SW480 (cell line): ENCODE results near the gene USP46.

Experiments
- DNase-seq: peaks from one replicate; pipeline ENCODE4 v3.0.0-alpha.2; 2016; ENCODE audit warnings: low spot score

USP46 gene

DNA sequence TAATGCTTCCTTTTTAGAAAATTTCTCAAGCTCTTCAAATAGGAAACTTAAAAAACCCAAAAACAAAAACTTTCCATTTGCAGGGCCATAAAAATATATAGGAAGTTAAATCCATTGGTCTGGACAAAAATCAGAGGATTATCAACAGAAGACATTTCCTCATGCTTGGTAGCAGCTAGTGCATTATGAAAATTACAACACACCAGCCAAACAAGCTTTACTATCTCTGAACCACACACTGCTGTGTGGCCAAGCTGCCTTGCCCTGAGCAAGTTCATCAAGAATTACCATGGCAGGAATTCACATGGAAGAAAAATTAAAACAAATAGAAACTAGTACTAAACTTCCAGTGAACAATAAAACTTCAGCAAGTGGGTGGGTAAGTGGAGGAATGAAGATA is 3.6 kb downstream of the USP46 start:
- DNase-seq = no peak

DNA sequence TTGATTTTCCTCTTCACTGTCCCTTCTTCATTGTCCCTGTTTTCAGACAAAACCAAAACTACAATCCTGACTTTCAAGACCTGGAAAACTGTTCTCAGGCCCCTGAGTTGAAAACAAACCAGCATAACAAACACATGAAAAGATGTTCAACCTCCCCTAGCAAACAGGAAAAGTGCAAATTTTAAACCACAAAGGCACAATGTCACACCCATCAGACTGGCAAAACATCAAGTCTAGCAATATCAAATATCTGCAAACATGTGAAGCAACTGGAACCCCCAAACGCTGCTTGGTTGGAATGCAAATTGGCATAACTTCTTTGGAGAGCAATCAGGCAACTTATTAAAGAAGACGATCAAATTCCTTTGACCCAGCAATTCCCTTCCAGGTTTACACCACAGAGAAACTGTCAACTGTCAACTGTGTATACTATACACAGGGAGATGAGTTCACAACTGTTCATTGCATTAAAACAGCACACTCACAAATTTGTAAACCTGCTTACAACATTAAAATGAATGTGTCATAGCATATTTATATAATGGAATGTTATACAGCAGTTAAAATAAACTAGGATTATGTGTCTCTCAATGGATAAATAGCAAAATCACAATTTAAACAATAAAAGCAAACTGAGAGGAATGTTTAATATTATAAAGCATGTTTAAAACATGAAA is 7.0 kb downstream of the USP46 start:
- DNase-seq = no peak

DNA sequence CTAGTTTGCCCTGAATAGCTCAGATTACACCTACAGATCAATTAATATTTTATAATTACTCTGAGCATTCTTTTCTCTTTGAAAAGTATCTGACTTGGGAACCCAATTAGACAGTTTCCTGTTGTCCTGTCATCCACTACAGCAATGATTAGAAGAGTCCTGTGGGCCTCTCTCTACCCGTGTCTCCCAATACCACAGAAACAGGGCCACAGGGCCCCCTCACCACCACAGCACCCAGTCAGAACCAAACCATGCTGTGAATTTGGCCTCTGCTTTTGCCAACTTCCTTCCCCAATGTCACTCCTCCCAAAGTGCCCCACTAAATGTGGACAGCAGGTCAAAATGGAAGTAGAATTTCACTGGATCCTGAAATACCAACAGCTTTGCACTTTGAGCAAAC is 10.3 kb downstream of the USP46 start:
- DNase-seq = no peak

DNA sequence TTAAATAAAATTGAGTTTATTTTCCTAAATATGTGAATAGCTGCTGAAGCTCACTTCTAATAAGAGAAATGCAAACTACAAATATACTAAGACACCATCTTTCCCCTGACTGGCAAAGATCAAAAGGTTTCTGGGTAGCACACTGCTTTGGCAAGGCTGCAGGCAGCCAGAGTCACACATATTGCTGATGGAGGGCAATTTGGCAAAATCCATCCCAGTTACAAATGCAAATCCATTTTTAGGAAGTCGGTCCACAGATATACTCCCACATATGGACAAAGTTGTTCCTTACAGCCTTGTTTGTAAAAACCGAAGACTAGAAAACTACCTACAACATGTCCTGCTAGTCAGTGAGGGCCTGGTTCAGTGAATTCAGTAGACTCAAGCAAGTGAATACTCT is 12.4 kb downstream of the USP46 start:
- no peak for DNase-seq

DNA sequence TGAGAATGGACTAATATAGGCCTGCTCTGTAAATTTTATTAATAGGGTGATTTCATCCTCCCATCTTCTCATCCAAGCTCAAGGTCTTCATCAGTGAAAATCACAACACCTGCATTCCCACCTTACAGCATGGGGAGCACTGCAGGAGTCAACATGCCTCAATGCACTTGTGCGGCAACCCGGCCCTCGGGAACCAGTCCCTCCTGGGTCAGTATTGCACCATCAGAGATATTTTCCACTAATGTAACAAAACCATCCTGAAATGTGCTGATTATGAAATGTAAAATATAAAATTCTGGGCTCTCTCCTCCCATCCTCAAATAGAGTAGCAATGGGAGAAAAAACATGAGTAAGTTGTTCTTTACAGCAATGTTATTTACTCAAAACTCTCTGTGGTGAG is 13.0 kb downstream of the USP46 start:
- DNase-seq = no peak

DNA sequence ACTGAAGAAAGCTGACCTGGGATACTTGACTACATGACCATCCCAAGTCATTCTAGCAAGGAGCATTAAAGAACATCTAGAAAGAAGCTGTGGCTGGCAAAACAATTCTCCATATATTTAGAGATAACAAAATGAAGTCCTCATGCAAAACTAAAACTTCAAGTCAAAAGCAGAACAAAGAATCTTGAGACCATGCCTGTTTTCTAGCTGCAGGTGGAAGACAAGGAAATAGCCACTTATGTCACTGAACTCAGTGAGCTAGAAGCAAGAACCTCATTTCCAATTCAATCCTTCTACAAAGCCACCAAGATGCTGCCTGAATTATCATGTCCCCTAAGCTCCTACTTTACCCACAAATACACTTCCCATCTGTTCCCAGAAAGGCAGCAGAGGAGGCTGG is 13.8 kb downstream of the USP46 start:
- DNase-seq = no peak

DNA sequence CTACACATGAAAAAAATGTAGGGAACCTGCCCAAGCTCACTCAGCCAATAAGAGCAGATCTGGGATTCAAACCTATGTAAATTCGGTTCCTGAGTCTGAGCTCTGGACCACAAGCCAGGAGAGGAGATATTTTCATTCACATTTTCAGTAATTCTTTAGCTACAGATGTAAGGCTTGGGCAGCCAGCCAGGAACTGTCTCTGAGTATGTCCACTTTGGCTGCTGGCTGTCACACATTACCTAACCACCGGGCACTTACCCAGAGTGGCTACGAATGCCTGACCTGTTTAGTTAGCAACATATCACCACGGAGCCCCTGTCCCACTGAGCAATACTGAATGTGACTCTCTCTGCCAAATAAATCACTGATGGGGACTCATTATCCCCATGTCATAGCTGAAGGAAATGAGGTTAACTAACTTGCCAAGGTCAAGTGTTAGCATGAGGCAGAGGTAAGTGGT is 15.3 kb downstream of the USP46 start:
- DNase-seq = no peak

DNA sequence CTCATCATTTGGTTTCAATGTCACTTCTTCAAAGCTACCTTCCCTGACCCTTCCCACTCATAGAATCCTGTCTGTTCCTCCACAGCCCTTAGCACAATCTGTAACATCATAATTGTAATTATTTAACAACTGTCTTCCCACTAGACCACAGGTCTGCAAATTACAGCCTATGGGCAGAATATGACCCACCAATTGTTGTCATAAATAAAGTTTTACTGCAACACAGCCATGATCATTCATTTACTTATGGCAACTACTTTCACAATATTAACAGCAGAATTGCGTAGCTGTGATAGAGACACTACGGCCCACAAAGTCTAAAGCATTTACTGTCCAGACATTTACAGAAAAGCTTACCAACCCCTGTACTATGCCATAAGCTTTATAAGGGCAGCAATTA is 15.9 kb downstream of the USP46 start:
- DNase-seq = no peak

DNA sequence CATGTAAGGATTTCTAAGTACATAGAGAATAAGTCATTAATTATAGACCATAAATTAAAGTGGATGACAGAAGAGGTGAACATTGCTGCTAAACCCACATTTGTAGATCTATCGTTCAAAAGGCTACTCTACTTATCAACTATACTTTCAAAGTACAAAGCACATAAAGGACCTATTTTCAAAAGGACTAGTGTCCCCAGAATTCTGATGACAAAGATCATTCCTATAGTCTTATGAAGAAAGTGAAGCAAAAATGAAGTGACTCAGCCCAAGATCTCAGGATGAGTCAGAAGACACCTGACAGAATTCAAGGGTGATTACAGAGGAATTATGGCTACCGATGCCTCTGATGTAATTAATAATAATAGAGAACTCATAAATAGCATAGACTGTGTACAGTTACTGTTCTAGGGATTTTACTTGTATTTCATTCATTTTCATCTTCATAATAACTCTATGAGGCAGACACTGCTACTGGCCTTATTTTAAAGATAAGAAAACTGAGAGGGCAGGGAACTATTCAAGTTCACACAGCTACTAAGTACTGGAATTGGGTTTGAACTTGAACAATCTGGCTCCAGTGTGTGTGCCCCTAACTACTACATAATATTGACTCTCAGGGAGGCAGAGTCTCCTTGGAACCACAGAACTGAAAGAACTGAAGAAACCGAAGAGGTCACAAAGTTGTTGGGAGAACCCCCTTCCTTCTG is 17.1 kb downstream of the USP46 start:
- DNase-seq = no peak

DNA sequence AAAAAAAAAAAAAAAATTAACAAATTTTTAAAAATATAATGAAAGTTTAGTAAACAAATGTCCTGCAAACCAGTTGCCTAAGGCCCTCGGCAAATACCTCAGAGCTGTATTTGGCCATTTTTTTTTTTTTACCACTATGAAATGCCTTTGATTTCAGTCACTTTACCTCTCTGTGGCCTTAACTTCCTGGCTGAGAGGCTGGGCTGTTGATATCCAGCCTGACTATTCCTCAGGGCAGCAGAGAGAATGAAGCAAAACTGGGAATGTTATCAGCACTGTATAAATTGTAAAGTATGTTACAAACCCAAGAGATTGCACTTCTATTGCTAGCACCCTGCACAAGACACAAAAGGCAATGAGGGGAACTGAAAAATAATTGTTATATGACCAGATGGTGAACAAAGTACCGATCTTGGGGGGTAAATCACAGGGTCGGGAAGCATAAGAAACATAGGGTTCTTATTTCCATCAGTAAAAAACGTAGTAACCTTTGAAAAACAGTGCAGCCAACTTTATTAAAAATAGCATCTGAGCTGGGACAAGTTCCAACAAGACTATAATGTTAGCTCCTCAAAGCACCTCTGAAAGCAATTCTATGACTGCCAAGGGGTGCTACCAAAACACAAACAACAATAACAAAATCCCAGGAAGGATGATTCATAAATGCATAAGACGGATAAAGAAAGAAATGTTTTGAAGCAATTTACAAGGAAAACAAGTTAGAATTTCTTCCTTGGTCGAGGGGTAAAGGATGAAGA is 18.1 kb downstream of the USP46 start:
- DNase-seq = no peak

DNA sequence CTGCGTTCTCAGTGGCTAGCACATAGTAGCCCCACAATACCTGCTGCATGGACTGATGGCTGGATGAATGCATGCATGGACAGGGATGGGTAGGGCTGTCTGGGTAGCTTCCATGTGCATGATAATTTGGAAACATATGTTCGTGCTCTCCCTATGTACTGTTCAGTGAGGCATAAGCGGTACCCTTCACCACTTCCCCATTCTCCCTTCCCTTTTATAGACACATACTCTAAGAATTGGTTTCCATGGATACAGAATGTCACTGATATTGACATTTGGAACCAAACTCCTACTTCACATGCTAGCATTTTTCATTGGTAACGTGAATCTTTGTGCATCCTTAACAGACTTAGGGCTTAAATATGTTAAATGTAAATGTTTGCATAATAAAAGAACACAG is 20.4 kb downstream of the USP46 start:
- DNase-seq = no peak

DNA sequence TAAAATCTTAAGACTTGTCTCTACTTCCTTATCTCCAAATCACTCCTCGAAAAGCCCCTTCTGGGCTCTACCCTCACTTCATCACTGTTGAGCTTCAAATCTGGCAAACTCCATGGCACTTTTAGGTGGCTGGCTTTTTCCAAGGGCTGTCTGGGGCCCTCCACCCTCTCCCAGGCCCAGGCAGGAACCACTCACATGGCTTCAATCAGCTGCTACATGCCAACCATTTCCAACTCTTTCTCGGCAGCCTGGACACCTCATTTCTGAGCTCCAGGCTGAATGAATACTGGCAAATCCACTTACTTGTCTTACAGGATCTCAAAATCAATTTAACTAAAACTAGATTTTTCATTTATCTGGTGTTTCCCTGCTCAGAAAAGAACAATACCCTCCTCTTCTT is 22.0 kb downstream of the USP46 start:
- no peak for DNase-seq

DNA sequence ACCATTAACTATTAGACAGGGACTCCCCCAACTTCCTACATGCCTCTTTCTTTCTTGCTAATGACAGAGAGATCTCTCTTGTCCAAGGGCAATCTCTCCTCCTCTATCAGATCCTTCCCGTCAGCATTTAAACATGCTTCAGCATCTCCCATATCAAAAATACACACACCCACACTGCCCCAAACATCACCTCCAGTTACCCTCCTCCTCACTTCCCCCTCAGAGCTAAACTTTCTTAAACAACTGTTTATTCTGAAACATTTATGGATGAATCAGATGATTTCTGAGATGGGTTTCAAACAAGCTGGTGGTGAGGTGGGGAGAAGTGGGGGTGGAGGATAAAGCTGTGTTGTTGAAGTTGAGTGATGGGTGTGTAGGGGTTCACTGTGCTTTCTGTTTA is 23.5 kb downstream of the USP46 start:
- no peak for DNase-seq

DNA sequence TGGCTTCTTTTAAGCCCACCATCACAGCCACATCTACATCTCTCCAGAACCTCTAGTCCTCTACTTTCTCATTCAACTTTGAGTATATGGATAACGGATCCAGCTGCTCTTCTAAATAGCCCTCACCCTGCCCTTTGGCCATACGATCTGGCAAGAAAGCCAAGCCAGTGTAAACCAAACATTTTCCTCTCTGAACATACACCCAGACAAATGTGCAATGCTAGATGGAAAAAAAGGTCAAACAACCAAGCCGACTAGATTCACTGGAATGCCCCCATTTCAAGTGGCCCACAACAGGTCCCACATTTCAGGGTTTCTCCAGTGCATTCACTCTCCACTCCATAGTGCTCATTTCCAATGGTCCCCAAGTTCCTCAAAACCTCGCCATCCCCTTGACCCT is 24.0 kb downstream of the USP46 start:
- no peak for DNase-seq

DNA sequence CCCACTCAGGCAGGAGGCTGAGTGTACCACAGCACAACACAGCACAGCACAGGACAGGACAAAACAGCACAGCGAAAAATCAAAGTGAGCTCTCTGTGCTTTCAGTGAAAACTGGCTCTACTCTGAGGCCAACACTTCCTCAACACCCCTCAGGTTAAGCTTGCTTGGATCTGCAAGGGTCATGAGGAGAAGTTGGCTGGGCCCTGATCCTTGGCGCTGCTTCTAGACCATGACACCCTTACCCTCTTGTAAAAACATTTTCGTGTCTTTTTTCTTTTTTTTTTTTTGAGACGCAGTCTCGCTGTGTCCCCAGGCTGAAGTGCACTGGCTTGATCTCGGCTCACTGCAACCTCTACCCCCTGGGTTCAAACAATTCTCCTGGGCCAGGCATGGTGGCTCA is 25.3 kb downstream of the USP46 start:
- no peak for DNase-seq

DNA sequence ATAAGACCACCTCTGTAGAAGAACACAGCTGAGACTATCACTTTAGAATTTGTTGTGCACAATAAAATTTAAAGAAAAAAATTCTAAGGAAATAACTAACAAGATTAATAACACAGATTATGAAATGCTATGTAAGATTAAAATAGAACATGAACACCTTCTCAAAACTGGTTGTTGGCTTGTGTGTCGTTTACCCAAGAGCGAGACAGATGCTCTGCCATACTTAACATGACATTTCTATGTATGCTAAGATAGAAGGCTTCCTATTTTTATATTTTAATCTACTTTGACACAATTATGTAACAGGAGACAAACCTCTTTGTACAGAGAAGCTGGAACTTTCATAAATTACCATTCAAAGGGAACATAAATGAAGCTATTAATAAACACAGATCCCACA is 30.1 kb downstream of the USP46 start:
- DNase-seq = no peak

DNA sequence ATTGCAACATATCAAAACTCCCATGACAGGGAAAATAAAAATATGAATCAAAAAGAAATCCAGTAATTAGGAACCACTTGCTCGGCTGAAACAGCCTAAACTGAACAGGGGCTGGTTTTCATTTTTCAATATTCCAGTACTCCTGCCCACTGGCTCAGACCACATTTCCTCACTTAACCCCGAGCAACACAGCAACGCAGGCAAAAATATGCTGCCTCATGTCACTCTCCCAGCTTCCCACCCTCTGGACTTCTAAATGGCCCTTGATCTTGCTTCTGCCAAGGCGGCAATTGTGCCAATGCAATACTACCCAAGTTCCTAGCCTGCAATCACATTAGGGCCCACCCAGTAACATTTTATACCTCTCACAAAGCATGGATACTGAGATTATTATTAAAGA is 30.6 kb downstream of the USP46 start:
- DNase-seq = no peak

DNA sequence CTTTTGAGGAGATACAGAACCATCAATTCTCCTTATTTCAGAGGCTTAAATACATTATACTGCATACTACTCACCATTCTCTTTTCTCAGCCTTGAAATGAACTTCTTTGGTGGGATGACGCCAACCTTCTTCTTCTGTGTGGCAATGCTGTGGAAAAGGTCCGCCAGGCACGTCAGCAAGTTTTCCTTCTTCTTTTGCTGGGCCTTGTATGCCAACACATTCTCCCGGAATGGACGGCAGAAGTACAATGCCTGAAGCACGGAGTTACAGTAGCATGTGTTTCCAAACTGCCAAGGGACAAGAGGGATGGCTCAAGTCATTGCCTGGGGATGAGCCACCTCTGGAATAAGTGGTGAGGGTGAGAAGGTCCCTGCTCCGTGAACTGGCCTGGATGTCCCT is 31.2 kb downstream of the USP46 start:
- DNase-seq = no peak

DNA sequence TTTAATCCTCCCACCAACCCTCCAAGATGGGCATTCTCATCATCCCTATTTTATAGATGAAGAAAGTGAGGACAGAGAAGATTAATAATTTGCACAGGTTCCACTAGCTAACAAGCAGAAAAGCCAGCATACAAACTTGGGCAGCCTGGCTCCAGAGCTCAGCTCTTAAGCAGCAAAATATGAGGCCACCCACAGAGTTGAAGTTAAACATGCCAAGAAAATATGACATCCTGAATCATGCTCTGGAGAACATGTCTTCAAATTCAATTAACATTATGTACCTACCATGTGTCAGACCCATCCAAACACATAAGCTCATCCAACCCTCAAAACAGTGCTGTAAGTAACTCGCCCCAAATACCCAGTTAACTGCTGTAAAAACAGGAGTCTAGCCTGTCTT is 33.9 kb downstream of the USP46 start:
- DNase-seq = no peak

DNA sequence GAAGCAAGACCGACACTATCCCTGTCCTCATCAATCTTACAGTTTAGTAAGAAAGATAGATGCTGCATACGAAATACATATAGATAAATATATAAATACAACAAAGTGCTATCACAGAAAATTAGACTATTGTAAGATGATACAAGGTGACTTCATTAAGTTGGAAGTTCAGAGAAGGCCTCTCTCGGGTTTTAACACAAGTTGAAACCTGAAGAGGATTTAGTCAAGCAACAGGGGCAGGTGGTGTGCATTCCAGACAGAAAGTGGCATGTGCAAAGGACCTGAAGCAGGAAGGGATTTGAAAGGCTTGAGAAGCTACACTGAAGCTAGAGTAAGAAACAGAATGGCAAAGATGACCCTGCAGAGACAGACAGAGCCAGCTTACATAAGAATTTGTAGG is 36.5 kb downstream of the USP46 start:
- DNase-seq = no peak

DNA sequence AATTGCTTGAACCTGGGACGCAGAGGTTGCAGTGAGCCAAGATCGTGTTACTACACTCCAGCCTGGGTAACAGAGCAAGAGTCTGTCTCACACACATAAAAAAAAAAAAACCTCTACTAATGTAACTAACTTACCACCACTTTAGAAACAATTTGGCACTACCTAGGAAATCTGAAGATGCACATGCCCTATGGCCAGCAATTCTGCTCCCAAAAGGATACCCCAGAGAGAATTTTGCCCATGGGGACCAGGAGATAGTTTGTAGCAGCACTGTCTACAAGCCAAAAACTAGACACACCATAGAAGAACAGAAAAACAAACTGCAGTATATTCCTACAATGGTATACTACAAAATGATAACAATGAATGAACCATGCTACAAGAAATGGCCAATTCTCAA is 37.5 kb downstream of the USP46 start:
- DNase-seq = no peak

DNA sequence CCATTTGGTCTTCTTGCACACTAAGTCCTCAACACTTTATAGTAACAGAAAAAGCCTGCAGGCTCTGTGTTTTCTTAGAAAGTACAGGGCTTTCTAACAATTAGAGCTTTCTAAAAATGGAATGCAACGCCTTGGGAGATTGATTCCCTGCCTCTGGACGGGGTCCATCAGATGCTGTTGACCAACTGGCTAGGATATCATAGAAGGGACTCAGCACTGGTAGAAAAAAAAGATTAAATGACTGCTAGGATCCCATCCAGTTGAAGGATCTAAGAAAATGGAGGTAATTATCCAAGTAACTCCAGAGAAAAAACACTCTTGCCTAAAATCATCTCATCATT is 39.5 kb downstream of the USP46 start:
- DNase-seq = no peak

DNA sequence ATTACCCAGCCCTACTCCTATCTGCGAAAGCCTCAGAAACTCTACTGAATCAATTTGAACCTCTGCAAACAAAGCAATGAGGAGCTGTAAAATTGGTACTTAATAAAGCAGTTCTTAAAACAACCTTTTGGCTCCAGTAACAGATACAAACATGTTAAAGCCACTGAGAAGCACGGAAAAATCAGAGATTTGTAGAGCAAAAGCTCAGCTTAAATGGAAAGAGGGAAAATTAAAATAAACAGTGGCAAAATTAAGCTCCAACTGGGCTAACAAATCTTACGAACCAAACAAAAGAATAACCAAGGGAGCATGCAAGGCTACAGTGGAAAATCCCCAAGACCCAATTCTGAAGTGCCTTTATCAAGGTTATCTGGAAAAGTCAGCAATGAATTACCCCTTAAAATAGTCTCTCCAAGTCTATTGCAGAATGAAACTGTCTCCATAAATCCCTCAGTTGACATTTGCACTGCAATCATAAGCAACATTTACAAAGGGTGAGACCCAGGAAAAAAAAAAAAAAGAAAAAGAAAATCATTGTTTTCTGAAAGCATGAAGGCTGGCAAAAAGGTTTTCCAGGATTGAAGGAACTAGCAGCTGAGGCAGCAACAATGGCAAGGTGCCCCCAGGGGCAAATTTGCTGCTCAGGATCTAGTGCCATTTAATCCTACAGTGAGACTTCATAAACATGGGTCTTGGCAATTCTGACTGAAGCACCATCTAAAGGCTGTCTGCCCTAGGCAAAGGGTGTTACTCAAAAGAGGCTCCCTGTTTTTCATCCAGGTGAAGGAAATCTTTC is 40.1 kb downstream of the USP46 start:
- DNase-seq = no peak
